OCI-LY1 (cell line): ENCODE measurements around the gene MCM6.
"Not testable (repeated sequence)": the region's sequence is repeated elsewhere in the genome, so short reads cannot be mapped to it uniquely, and the experiment has no call there.

Source experiments
- H2AFZ ChIP-seq: fragments of 200-600 bp; sonication (generic), shearing (Covaris generic); 2 replicates; pipeline ENCODE4 v1.6.0; 2014; ENCODE audit warnings: antibody characterized with exemption, mild to moderate bottlenecking, low read length
- H3F3A ChIP-seq: fragments of 200-600 bp; sonication (generic), shearing (Covaris generic); 2 replicates; pipeline ENCODE4 v1.6.0; 2014; ENCODE audit warnings: mild to moderate bottlenecking, antibody characterized with exemption, low read length, moderate library complexity; ENCODE audit not compliant: insufficient read depth
- H3K27ac ChIP-seq: fragments of 200-600 bp; sonication (generic); 2 replicates; pipeline ENCODE4 v1.5.1; 2014; ENCODE audit warnings: low read length, mixed run types, mild to moderate bottlenecking, low read depth; ENCODE audit not compliant: poor library complexity, severe bottlenecking
- H3K27me3 ChIP-seq: fragments of 200-600 bp; sonication (generic); 2 replicates; pipeline ENCODE4 v1.6.0; 2014; ENCODE audit warnings: antibody characterized with exemption, mild to moderate bottlenecking, low read length, moderate library complexity; ENCODE audit not compliant: insufficient read depth
- H3K36me3 ChIP-seq: fragments of 200-600 bp; sonication (generic); 2 replicates; pipeline ENCODE4 v1.6.1; 2014; ENCODE audit warnings: mild to moderate bottlenecking, antibody characterized with exemption, low read length, moderate library complexity, mixed read lengths; ENCODE audit not compliant: insufficient read depth
- H3K4me1 ChIP-seq: fragments of 200-600 bp; sonication (generic); 2 replicates; pipeline ENCODE4 v1.5.1; 2014; ENCODE audit warnings: mild to moderate bottlenecking, low read length, moderate library complexity; ENCODE audit not compliant: insufficient read depth, severe bottlenecking
- H3K4me2 ChIP-seq: fragments of 200-600 bp; sonication (generic), shearing (Covaris generic); 2 replicates; pipeline ENCODE4 v1.6.1; 2014; ENCODE audit warnings: low read length
- H3K4me3 ChIP-seq: fragments of 200-600 bp; sonication (generic); 2 replicates; pipeline ENCODE4 v1.5.1; 2014; ENCODE audit warnings: low read length, low read depth, mild to moderate bottlenecking, mixed read lengths; ENCODE audit not compliant: poor library complexity, severe bottlenecking
- H3K79me2 ChIP-seq: fragments of 200-600 bp; shearing (Covaris generic); 2 replicates; pipeline ENCODE4 v1.6.1; 2016; ENCODE audit warnings: mixed run types, low read length, mixed read lengths; ENCODE audit not compliant: insufficient read depth
- H3K9ac ChIP-seq: fragments of 200-600 bp; sonication (generic), shearing (Covaris generic); 2 replicates; pipeline ENCODE4 v1.6.1; 2014; ENCODE audit warnings: mild to moderate bottlenecking, low read length, mixed read lengths
- H3K9me2 ChIP-seq: fragments of 200-600 bp; sonication (generic), shearing (Covaris generic); 2 replicates; pipeline ENCODE4 v1.6.1; 2014; ENCODE audit warnings: low read depth, mild to moderate bottlenecking, low read length, mixed read lengths
- H3K9me3 ChIP-seq: fragments of 200-600 bp; shearing (Covaris generic); 2 replicates; pipeline ENCODE4 v1.6.1; 2014; ENCODE audit warnings: low read length, mixed read lengths
- H4K20me1 ChIP-seq: fragments of 200-600 bp; sonication (generic), shearing (Covaris generic); 2 replicates; pipeline ENCODE4 v1.6.0; 2016; ENCODE audit warnings: mild to moderate bottlenecking, low read length; ENCODE audit not compliant: insufficient read depth
- EZH2 ChIP-seq: fragments of 200-600 bp; sonication (generic), shearing (Covaris generic); IDR thresholded peaks from 2 replicates; pipeline ENCODE4 v1.8.0; 2017; ENCODE audit warnings: borderline replicate concordance, mixed run types, mild to moderate bottlenecking, antibody characterized with exemption, low read length, moderate library complexity, mixed read lengths
- TF ChIP-seq, protein P1 (sequence below): fragments of 200-600 bp; sonication (generic), shearing (Covaris generic); IDR thresholded peaks from 2 replicates; pipeline ENCODE4 v1.5.1; 2017; ENCODE audit warnings: mild to moderate bottlenecking, antibody characterized with exemption, low read length, moderate library complexity, mixed read lengths

Gene MCM6

DNA sequence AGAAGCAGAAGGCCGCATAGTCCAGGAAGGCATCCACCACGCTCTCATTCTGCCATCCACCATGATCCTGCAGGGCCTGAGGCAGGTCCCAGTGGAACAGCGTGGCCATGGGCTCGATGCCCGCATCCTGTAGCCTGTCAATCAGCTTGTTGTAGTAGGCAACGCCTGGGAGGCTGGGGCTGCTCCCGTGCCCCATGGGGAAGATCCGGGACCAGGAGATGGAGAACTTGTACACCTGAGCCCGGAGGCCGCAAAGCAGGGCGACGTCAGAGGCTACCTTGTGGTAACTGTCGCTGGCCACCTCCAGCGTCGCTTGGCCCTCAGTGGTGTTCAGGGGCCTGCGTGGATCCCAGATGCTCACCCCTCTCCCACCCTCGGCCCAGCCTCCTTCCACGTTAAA lies 58.8 kb downstream of the MCM6 start:
- no peaks in the 10 kb centered on the region for H3K79me2 ChIP-seq
- H3K9me2 ChIP-seq = no peaks in the 10 kb centered on the region
- H3K4me1 ChIP-seq = no peaks in the 10 kb centered on the region
- TF ChIP-seq, protein P1, sequence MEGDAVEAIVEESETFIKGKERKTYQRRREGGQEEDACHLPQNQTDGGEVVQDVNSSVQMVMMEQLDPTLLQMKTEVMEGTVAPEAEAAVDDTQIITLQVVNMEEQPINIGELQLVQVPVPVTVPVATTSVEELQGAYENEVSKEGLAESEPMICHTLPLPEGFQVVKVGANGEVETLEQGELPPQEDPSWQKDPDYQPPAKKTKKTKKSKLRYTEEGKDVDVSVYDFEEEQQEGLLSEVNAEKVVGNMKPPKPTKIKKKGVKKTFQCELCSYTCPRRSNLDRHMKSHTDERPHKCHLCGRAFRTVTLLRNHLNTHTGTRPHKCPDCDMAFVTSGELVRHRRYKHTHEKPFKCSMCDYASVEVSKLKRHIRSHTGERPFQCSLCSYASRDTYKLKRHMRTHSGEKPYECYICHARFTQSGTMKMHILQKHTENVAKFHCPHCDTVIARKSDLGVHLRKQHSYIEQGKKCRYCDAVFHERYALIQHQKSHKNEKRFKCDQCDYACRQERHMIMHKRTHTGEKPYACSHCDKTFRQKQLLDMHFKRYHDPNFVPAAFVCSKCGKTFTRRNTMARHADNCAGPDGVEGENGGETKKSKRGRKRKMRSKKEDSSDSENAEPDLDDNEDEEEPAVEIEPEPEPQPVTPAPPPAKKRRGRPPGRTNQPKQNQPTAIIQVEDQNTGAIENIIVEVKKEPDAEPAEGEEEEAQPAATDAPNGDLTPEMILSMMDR = no peak
- no peak for TF ChIP-seq EZH2
- H4K20me1 ChIP-seq = no peaks in the 10 kb centered on the region
- H3K27ac ChIP-seq = no peak overlapping the region
- H3K9ac ChIP-seq = no peak overlapping the region
- H3K4me2 ChIP-seq = no peak overlapping the region
- H3K4me3 ChIP-seq = no peak overlapping the region
- H2AFZ ChIP-seq = no peak overlapping the region
- 0 out of 2 replicates have a peak, but pooled peaks cover 2% of the 10 kb centered on the region for H3K36me3 ChIP-seq
- H3K9me3 ChIP-seq = no peaks in the 10 kb centered on the region
- no peaks in the 10 kb centered on the region for H3F3A ChIP-seq
- no peaks in the 10 kb centered on the region for H3K27me3 ChIP-seq

DNA sequence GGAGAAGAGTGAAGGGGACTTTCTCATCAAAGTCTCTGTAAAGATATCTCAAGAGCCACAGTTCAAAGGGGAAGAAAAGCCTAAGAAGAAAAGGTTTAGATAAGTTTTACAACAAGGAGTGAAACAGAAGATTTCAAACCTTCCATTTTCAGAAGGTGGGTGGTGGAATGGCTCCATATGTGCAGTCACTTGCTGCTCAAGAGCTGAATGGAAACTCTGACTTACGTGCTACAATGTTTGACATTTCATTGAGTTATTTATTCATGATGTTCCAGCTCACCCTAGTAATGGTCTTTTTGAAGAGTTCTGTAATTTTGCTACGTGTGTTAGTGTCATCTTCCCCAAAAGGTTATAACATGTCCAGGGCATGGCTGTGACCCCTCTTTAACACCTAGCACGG lies 61.0 kb downstream of the MCM6 start:
- no peaks in the 10 kb centered on the region for H3F3A ChIP-seq
- TF ChIP-seq, protein P1 = no peak
- TF ChIP-seq EZH2 = no peak
- no peak overlapping the region for H3K4me3 ChIP-seq
- H3K4me1 ChIP-seq = no peaks in the 10 kb centered on the region
- no peaks in the 10 kb centered on the region for H4K20me1 ChIP-seq
- no peak overlapping the region for H3K27ac ChIP-seq
- H3K9ac ChIP-seq = no peak overlapping the region
- no peaks in the 10 kb centered on the region for H3K9me2 ChIP-seq
- no peaks in the 10 kb centered on the region for H3K79me2 ChIP-seq
- H3K27me3 ChIP-seq = no peaks in the 10 kb centered on the region
- H3K4me2 ChIP-seq = no peak overlapping the region
- no peaks in the 10 kb centered on the region for H3K9me3 ChIP-seq
- H3K36me3 ChIP-seq = 0 out of 2 replicates have a peak, but pooled peaks cover 4% of the 10 kb centered on the region
- no peak overlapping the region for H2AFZ ChIP-seq

DNA sequence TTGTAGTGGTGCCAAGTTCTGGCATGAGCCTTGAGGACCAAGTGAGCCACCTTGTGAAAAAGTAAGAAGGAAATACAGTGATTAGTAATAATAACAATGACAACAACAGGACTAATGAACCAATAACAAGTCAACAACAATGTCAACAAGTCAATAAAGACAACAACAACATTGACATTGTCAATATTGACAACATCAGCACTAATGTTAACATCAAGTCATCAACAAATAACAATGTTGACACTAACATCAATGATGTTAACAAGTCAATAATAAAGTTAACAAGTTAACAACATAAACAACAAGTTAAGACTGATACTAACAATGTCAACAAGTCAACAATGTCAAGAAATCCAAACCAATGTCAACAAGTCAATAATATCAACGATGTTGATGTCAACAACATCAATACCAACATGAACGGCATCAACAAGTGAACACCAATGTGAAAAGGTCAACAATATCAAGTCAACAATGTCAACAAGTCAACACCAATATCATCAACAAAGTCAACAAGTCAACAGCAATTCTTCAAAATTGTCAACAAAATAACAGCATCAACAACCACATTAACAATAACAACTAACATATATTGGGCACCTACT lies 63.2 kb downstream of the MCM6 start:
- Histone ChIP-seq H3K27me3 (no peaks in the 10 kb centered on the region), H3K9me3 (no peaks in the 10 kb centered on the region)
- TF ChIP-seq, protein P1 = no peak
- no peak for TF ChIP-seq EZH2

DNA sequence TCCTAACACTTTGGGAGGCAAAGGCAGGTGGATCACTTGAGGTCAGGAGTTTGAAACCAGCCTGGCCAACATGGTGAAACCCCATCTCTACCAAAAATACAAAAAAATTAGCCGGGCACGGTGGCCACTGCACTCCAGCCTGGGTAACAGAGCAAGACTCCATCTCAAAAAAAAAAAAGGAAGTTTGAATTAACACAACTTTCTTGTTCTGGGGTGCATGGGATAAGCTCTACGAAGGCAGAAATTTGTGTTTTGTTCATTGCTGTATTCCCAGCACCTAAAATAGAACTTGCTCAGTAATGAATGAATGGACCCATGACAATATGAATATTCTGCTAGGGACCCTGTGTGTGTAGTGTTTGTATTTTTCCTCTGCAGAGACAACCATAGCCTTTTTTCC lies 68.4 kb downstream of the MCM6 start:
- H3K27ac ChIP-seq, H3K4me3 ChIP-seq, H3K9me3 ChIP-seq, H3K4me1 ChIP-seq, H4K20me1 ChIP-seq, H3K9ac ChIP-seq, H3F3A ChIP-seq, H3K4me2 ChIP-seq, H3K79me2 ChIP-seq, H3K36me3 ChIP-seq, H2AFZ ChIP-seq, H3K9me2 ChIP-seq, H3K27me3 ChIP-seq: not testable (repeated sequence)

More for the DNA sequence above, 63.2 kb downstream of the MCM6 start:
- no peaks in the 10 kb centered on the region for H3K4me1 ChIP-seq
- 0 out of 2 replicates have a peak, but pooled peaks cover 4% of the 10 kb centered on the region for H3K36me3 ChIP-seq
- no peak overlapping the region for H3K9ac ChIP-seq
- no peaks in the 10 kb centered on the region for H3F3A ChIP-seq
- no peak overlapping the region for H2AFZ ChIP-seq
- H4K20me1 ChIP-seq = no peaks in the 10 kb centered on the region
- H3K79me2 ChIP-seq = no peaks in the 10 kb centered on the region
- H3K27ac ChIP-seq = no peak overlapping the region
- no peaks in the 10 kb centered on the region for H3K9me2 ChIP-seq
- no peak overlapping the region for H3K4me2 ChIP-seq
- H3K4me3 ChIP-seq = no peak overlapping the region
